MCF 10A (cell line): ENCODE data around the gene BCL7A. TPM values are rescaled to one million over a fixed set of nuclear protein-coding genes. Genes with fewer than 3 reads are reported as not detected.

Source experiments
- BruUV-seq: library from RNA; stranded (reverse); fragments of 400-500 nt; replicated peaks from 2 replicates; lab custom pipeline; 2021; lab: Mats Ljungman, UMichigan
- CTCF ChIA-PET: fragments of 300-600 bp; sonication (Branson Sonifier 250); formaldehyde crosslinking; extraction: SDS; loops from one replicate; lab custom pipeline; 2021; ENCODE audit warnings: antibody characterized with exemption, inconsistent platforms; lab: Yijun Ruan, JAX
- POLR2A ChIA-PET: fragments of 300-600, 350-650 bp; sonication (Branson Sonifier 250); formaldehyde crosslinking; extraction: SDS; loops from one replicate; lab custom pipeline; 2020; ENCODE audit warnings: antibody characterized with exemption, inconsistent platforms; lab: Yijun Ruan, JAX
- DNase-seq: peaks from one replicate; pipeline ENCODE4 v3.0.0-alpha.2; 2018; ENCODE audit not compliant: unreplicated experiment
- H3K27ac Mint-ChIP-seq: one replicate; pipeline ENCODE4 v1.8.0; 2022; ENCODE audit warnings: mild to moderate bottlenecking, low read depth, mixed read lengths; ENCODE audit not compliant: unreplicated experiment
- H3K27me3 Mint-ChIP-seq: one replicate; pipeline ENCODE4 v1.8.0; 2022; ENCODE audit warnings: mixed read lengths; ENCODE audit not compliant: insufficient read depth, unreplicated experiment
- H3K36me3 Mint-ChIP-seq: one replicate; pipeline ENCODE4 v1.8.0; 2022; ENCODE audit warnings: mild to moderate bottlenecking, moderate library complexity, mixed read lengths; ENCODE audit not compliant: insufficient read depth, unreplicated experiment
- H3K4me1 Mint-ChIP-seq: one replicate; pipeline ENCODE4 v1.8.0; 2022; ENCODE audit warnings: mixed read lengths; ENCODE audit not compliant: insufficient read depth, unreplicated experiment
- H3K4me3 Mint-ChIP-seq: one replicate; pipeline ENCODE4 v1.8.0; 2022; ENCODE audit warnings: mild to moderate bottlenecking, moderate library complexity, mixed read lengths; ENCODE audit not compliant: unreplicated experiment
- H3K9me3 Mint-ChIP-seq: one replicate; pipeline ENCODE4 v1.8.0; 2022; ENCODE audit warnings: mixed read lengths; ENCODE audit not compliant: unreplicated experiment
- intact Hi-C: fragments of 100-400 bp; cut with micrococcal nuclease; formaldehyde crosslinking; loops from 2 replicates; pipeline ENCODE4 v1.14.1; 2022
- total RNA-seq: library from RNA; stranded (reverse); gene quantifications from 2 replicates; pipeline ENCODE4 v1.2.3, GENCODE V29; 2022
- TF ChIP-seq, protein P1 (sequence below): fragments of 200-600 bp; IDR thresholded peaks from one replicate; pipeline ENCODE4 v1.8.0; 2022; ENCODE audit warnings: antibody characterized with exemption, mild to moderate bottlenecking; ENCODE audit not compliant: unreplicated experiment

BCL7A gene
- total RNA-seq, 1 experiment from 2014 or later = 18.1 TPM

DNA sequence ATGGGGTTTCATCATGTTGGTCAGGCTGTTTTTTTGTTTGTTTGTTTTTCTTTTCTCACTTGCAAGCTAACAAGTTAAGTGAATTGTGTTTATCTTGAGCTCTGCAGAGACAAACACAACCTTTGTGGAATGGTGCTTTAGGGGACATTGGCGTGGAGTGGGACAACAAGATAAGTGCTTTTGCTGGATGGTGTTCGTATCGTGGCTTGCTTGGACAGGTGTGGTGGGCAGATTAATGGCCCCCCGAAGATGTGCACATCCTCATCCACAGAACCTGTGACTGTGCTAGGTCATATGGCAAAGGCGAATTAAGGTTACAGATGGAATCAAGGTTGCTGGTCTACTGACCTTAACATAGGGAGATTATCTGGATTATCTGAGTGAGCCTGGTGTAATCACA, 63.9 kb downstream of the BCL7A start:
- intact Hi-C loops = no loop called here
- ChIA-PET POLR2A (interaction anchor here (0.9 to 2.3 kb wide), 2 partner anchors 10 to 13 kb away, joined by 3 to 15 read pairs; no protein-coding TSS in a partner anchor), CTCF (interaction anchor here (0.6 to 1.6 kb wide), 4 partner anchors 31 to 71 kb away, joined by 3 to 4 read pairs (median 3); no protein-coding TSS in a partner anchor)
- peaks cover 59% of the 10 kb centered on the region for H3K36me3 Mint-ChIP-seq
- no peaks in the 10 kb centered on the region for H3K9me3 Mint-ChIP-seq
- BruUV-seq = no TSS peak
- TF ChIP-seq, protein P1, sequence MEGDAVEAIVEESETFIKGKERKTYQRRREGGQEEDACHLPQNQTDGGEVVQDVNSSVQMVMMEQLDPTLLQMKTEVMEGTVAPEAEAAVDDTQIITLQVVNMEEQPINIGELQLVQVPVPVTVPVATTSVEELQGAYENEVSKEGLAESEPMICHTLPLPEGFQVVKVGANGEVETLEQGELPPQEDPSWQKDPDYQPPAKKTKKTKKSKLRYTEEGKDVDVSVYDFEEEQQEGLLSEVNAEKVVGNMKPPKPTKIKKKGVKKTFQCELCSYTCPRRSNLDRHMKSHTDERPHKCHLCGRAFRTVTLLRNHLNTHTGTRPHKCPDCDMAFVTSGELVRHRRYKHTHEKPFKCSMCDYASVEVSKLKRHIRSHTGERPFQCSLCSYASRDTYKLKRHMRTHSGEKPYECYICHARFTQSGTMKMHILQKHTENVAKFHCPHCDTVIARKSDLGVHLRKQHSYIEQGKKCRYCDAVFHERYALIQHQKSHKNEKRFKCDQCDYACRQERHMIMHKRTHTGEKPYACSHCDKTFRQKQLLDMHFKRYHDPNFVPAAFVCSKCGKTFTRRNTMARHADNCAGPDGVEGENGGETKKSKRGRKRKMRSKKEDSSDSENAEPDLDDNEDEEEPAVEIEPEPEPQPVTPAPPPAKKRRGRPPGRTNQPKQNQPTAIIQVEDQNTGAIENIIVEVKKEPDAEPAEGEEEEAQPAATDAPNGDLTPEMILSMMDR = no peak
- no peak overlapping the region for H3K4me3 Mint-ChIP-seq
- no peak overlapping the region for H3K27ac Mint-ChIP-seq
- H3K4me1 Mint-ChIP-seq = peaks cover 24% of the 10 kb centered on the region
- no peak for DNase-seq
- no peaks in the 10 kb centered on the region for H3K27me3 Mint-ChIP-seq

DNA sequence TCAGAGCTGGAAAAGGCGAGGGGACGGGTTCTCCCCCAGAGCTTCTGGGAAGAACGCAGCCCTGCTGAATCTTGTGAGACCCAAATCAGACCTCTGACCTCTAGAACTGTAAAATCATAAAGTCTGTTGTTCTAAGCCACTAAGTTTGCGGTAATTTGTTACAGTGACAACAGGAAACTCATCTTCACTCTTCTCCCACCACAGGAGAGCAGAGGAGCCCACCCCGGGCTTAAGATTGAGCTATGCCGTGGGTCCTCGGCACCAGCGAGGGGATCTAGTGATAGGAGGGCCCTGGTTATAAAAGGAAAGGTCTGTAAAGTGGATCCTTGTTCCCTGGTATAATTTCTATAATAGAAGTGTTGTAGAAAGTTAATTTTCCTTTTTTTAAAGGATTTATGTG, 64.4 kb downstream of the BCL7A start:
- H3K27ac Mint-ChIP-seq = no peak overlapping the region
- intact Hi-C loops = no loop called here
- H3K27me3 Mint-ChIP-seq = no peaks in the 10 kb centered on the region
- BruUV-seq = no TSS peak
- POLR2A ChIA-PET = interaction anchor here (0.9 to 2.3 kb wide), 3 partner anchors 10 to 25 kb away, joined by 3 to 15 read pairs (median 3); no protein-coding TSS in a partner anchor
- peaks cover 63% of the 10 kb centered on the region for H3K36me3 Mint-ChIP-seq
- CTCF ChIA-PET = interaction anchor here (0.6 to 1.3 kb wide), 5 partner anchors 10 to 1110 kb away, joined by 3 to 4 read pairs (median 3); no protein-coding TSS in a partner anchor
- TF ChIP-seq, protein P1 = no peak
- no peaks in the 10 kb centered on the region for H3K9me3 Mint-ChIP-seq
- no peak overlapping the region for H3K4me3 Mint-ChIP-seq
- DNase-seq = no peak
- H3K4me1 Mint-ChIP-seq = peaks cover 21% of the 10 kb centered on the region

DNA sequence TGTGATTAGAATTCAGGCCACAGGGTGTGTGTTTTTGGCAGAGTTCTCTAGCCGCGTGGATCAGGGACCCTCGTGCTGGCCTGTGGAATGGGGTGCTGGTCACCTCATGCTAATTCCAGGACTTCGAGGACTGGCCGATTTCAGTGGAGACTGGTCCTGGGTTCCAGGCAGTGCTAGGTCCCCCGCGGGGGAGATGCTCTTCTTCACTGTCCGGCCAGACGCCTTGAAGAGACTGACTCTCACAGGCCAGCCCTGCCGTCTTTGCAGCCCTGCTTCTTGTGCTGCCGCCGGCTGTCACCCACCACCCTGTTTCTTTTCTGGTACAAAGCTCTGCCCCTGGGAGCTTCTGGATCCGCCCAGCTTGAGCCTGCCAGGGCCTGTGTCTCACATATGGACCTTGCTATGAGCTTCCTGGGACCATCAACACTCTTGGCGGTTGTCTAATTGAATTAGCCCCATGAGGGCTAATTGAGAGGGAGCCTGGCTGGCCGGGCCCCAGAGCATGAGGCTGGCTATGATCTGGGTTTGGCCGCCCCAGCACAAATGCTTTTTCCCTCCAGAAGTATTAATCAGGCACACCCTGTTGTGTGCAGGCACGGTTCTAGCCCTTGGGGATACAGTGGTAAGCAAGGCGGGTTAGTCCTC, 65.1 kb downstream of the BCL7A start:
- TF ChIP-seq, protein P1 = no peak

DNA sequence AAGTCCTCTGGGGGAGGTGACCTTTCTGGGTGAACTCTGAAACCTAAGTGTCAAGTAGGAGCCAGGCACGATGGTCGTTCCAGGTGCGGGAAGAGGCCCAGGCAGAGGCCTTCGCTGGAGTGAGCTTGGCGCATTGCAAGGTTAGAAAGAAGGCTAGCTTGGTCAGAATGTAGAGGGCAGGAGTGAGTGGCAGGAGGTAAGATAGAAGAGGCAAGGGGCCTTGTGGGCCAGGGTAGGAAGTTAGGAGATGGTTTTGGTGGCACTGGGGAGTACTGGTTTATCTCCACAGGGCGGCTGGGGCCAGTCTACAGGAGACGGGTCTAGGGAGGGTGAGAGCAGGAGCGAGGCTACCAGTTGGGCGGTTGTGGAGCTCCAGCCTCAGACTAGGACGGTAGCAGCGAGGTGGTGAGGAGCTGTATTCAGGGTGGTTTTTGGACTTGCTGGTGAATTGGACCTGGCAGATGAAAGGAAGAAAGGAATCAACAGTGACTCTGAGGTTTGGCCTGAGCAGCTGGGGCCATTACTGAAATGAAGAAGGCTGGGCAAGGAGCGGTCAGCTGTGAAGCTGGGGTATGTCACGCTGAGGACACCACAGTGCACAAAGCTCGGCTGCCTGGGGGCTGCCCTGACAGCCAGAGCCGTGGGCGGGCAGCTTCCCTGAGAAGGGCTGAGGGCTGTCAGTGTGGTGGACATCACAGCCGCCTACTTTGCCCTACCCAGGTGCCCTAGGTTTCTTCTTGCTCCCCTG, 65.9 kb downstream of the BCL7A start:
- intact Hi-C loops = no loop called here
- CTCF ChIA-PET = interaction anchor here (1.3 kb wide), 2 partner anchors 9 to 36 kb away, joined by 3 to 5 read pairs; no protein-coding TSS in a partner anchor

More for the DNA sequence above, 65.1 kb downstream of the BCL7A start:
- Mint-ChIP-seq H3K36me3 (peaks cover 63% of the 10 kb centered on the region), H3K27me3 (no peaks in the 10 kb centered on the region), H3K9me3 (no peaks in the 10 kb centered on the region), H3K27ac (peak overlapping the region; percentile 18), H3K4me3 (no peak overlapping the region), H3K4me1 (peaks cover 15% of the 10 kb centered on the region)
- CTCF ChIA-PET = interaction anchor here (0.6 to 1.3 kb wide), 4 partner anchors 10 to 1111 kb away, joined by 3 to 4 read pairs (median 3); no protein-coding TSS in a partner anchor
- DNase-seq = no peak
- intact Hi-C loops = no loop called here
- POLR2A ChIA-PET = interaction anchor here (1.3 to 2.3 kb wide), 2 partner anchors 9 to 25 kb away, joined by 3 to 15 read pairs; no protein-coding TSS in a partner anchor
- no TSS peak for BruUV-seq

More for the DNA sequence above, 65.9 kb downstream of the BCL7A start:
- H3K4me3 Mint-ChIP-seq = no peak overlapping the region
- DNase-seq = no peak
- H3K9me3 Mint-ChIP-seq = no peaks in the 10 kb centered on the region
- H3K4me1 Mint-ChIP-seq = peaks cover 7% of the 10 kb centered on the region
- POLR2A ChIA-PET = interaction anchor here (0.6 to 5.8 kb wide), 9 partner anchors 7 to 110 kb away, joined by 3 to 59 read pairs (median 3); partner anchors contain the start of gene MLXIP
- H3K27me3 Mint-ChIP-seq = no peaks in the 10 kb centered on the region
- TF ChIP-seq, protein P1 = no peak
- BruUV-seq = no TSS peak
- H3K27ac Mint-ChIP-seq = peak overlapping the region; percentile 18
- peaks cover 58% of the 10 kb centered on the region for H3K36me3 Mint-ChIP-seq
